Measurements from ENCODE around the gene SPPL2B. TPM values are rescaled to one million over a fixed set of nuclear protein-coding genes. Genes with fewer than 3 reads are reported as not detected.

Gene SPPL2B
- total RNA-seq, 1 donor from 2014 or later: 54.3 TPM

DNA sequence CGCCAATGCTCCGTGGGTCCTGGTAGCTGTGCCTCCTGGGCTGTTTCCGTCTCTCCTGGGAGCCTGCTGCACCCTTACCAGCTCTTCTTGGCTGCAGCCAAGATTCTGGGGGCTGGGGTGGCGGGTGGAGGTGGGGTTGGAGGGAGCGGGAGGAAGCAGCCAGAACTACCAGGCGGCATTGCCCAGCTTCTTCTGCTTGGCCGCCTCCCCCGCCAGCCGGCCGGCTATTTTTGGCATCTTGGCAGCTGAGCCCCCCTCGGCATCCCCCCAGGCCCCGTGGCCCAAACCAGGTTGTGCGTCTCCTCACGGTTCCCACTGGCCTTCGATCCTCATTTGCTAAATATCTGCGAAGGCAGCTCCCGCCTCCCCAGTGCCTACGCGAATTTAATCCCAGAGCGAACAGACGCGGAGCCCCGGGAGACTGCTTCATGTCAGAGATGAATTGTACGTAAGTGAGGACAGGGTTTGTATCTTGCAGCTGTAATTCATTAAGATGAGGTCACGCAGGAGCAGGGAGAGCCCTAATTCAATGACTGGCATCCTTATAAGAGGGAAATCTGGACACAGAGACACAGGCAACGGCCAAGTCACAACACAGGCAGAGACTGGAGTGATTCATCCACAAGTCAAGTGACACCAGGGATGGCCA lies 33.7 kb upstream of the SPPL2B start:
- peak in 1 of 2 donors; percentile 22 for TF ChIP-seq POLR2AphosphoS5 (IDR thresholded peaks at IDR 0.05; ENCODE audit: insufficient read depth in 1 of 2, low read depth in 1 of 2)
- TF ChIP-seq POLR2A (IDR thresholded peaks at IDR 0.05): no peak
- intact Hi-C loops (cut with DNase I): no loop called here
- peaks cover 32% of the 10 kb centered on the region for H3K4me1 ChIP-seq
- peak overlapping the region in 1 of 2 donors; percentile 10 for H3K4me3 ChIP-seq
- H3K9me3 ChIP-seq: no peaks in the 10 kb centered on the region
- no peak for DNase-seq (ENCODE audit: extremely low spot score in 2 of 2)
- H3K27me3 ChIP-seq: peaks cover 8% of the 10 kb centered on the region
- no peak overlapping the region for H3K27ac ChIP-seq
- H3K36me3 ChIP-seq: no peaks in the 10 kb centered on the region

DNA sequence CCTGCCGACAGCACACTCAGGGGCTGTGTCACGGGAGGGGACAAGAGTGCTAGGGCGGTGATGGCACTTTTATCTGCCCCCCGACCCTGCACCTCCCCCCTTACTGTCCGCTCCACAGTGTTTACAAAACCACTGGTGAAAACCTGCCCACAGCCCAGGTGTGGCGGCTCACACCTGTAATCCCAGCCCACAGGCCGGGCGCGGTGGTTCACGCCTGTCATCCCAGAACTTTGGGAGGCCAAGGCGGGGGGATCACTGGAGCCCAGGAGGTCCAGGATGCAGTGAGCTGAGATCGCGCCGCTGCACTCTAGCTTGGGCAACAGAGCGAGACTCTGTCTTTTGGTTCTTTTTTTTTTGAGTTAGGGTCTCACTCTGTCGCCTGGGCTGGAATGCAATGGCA lies 32.3 kb upstream of the SPPL2B start:
- no peaks in the 10 kb centered on the region for H3K27me3 ChIP-seq

DNA sequence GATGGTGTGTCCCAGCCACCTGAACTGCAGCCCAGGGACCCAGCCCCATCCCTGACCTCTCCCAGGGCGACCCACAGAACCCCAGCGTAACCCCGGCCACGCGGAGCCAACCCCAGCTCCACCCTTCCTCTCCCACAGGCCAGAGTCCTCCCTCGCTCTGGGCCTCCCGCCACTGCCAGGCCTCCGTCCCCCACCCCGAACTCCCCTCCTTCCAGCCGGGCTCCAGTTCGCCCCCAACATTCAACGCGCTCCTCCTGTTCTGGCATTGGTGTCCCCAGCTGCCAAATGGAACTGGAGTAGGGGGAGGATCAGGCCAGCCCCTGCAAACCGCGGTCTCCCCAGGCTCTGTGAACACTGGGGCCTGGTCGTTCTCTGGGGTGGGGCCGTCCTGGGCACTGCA lies 28.0 kb upstream of the SPPL2B start:
- no peaks in the 10 kb centered on the region for H3K36me3 ChIP-seq
- no peak overlapping the region for H3K4me3 ChIP-seq
- intact Hi-C loops (cut with DNase I): no loop called here
- peaks cover 11% of the 10 kb centered on the region for H3K4me1 ChIP-seq
- no peaks in the 10 kb centered on the region for H3K9me3 ChIP-seq
- TF ChIP-seq POLR2A (IDR thresholded peaks at IDR 0.05) (no peak), POLR2AphosphoS5 (IDR thresholded peaks at IDR 0.05; ENCODE audit: insufficient read depth in 1 of 2, low read depth in 1 of 2) (no peak)
- TF ChIP-seq, protein P1, sequence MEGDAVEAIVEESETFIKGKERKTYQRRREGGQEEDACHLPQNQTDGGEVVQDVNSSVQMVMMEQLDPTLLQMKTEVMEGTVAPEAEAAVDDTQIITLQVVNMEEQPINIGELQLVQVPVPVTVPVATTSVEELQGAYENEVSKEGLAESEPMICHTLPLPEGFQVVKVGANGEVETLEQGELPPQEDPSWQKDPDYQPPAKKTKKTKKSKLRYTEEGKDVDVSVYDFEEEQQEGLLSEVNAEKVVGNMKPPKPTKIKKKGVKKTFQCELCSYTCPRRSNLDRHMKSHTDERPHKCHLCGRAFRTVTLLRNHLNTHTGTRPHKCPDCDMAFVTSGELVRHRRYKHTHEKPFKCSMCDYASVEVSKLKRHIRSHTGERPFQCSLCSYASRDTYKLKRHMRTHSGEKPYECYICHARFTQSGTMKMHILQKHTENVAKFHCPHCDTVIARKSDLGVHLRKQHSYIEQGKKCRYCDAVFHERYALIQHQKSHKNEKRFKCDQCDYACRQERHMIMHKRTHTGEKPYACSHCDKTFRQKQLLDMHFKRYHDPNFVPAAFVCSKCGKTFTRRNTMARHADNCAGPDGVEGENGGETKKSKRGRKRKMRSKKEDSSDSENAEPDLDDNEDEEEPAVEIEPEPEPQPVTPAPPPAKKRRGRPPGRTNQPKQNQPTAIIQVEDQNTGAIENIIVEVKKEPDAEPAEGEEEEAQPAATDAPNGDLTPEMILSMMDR (IDR thresholded peaks at IDR 0.05): no peak
- H3K27me3 ChIP-seq: no peaks in the 10 kb centered on the region
- no peak for DNase-seq (ENCODE audit: extremely low spot score in 2 of 2)
- H3K27ac ChIP-seq: no peak overlapping the region

More for the DNA sequence above, 32.3 kb upstream of the SPPL2B start:
- peaks cover 19% of the 10 kb centered on the region for H3K4me1 ChIP-seq
- TF ChIP-seq POLR2AphosphoS5 (IDR thresholded peaks at IDR 0.05; ENCODE audit: insufficient read depth in 1 of 2, low read depth in 1 of 2): no peak
- TF ChIP-seq, protein P1 (IDR thresholded peaks at IDR 0.05): no peak
- no peak for TF ChIP-seq POLR2A (IDR thresholded peaks at IDR 0.05)
- intact Hi-C loops (cut with DNase I): no loop called here
- DNase-seq (ENCODE audit: extremely low spot score in 2 of 2): no peak
- H3K4me3 ChIP-seq: no peak overlapping the region
- H3K9me3 ChIP-seq: no peaks in the 10 kb centered on the region
- no peaks in the 10 kb centered on the region for H3K36me3 ChIP-seq
- no peak overlapping the region for H3K27ac ChIP-seq

DNA sequence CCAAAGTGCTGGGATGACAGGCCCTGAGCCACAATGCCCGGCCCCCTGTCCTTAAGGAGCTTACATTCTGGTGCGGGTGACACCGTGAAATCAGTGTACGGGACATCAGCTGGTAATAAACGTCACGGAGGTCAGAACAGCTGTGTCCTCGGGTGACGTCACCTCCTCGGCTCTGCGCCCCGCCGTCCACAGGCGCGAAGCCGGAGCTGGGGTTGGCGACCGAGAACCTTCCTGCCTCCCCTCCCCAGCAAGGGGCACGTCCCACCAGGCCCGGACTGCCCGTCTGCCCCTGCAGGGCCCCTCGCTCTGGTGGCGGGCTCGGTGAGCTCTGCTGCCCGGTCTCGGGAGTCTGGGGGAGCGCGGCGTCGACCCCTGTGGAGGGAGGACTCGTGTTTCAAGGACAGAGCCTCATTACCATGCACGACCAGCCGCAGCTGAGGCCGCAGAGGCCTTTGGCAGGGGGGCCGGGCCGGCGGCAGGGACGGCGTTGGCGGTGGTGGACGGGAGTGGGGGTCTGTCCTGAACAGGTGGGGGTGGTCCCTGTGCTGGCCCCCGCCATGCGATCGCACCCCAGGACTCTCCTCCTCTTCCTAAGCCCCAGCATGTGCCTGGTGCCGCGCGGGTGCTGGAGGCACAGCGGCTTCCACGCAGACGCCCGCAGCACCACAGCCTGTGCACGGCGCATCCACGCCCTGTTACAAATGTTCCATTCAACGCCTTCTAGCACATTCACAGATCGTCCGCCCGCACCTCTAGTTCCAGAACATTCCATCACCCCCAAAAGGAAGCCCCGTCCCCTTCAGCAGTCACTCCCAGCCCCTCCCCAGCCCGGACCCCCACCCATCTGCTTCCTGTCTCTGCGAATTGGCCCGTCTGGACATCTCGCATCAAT lies 25.9 kb upstream of the SPPL2B start:
- Histone ChIP-seq H3K9me3 (no peaks in the 10 kb centered on the region), H3K27ac (no peak overlapping the region), H3K4me1 (peaks cover 11% of the 10 kb centered on the region), H3K4me3 (peak overlapping the region in 1 of 2 donors; percentile 18), H3K36me3 (no peaks in the 10 kb centered on the region), H3K27me3 (no peaks in the 10 kb centered on the region)
- TF ChIP-seq, protein P1 (IDR thresholded peaks at IDR 0.05): no peak
- no peak for TF ChIP-seq POLR2A (IDR thresholded peaks at IDR 0.05)
- no peak for TF ChIP-seq POLR2AphosphoS5 (IDR thresholded peaks at IDR 0.05; ENCODE audit: insufficient read depth in 1 of 2, low read depth in 1 of 2)
- intact Hi-C loops (cut with DNase I): no loop called here
- DNase-seq (ENCODE audit: extremely low spot score in 2 of 2): no peak

DNA sequence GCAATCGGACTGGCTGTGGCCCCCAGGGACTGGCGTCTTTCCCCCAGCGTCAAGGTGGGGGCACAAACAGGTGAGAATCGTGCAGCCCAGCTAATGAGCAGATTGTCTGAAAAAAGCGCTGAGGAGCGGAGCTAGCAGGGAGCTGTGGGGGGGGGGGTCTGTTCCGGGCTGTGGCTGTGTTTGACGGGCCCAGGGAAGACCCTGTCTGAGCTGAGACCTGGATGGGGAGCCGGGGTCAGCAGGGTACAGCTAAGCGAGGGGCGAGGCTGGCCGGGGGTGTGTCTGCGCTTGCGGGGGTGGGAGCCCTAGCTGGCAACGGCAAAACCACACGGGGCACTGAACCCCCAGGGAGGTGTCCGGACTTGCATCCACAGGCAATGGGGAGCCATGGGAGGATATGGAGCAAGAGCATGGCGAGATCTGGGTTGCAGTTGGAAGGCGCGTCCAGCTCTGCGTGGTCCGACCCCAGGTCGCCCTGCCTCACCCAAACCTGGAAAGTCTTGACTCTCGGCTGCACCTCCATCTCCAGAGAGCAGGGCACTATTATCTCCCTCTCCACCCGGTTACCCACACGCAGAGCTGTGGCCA lies 25.2 kb upstream of the SPPL2B start:
- Histone ChIP-seq H3K27ac (no peak overlapping the region), H3K36me3 (no peaks in the 10 kb centered on the region), H3K9me3 (no peaks in the 10 kb centered on the region), H3K4me1 (peaks cover 11% of the 10 kb centered on the region), H3K4me3 (no peak overlapping the region), H3K27me3 (no peaks in the 10 kb centered on the region)
- TF ChIP-seq POLR2AphosphoS5 (IDR thresholded peaks at IDR 0.05; ENCODE audit: insufficient read depth in 1 of 2, low read depth in 1 of 2) (no peak), POLR2A (IDR thresholded peaks at IDR 0.05) (no peak)
- TF ChIP-seq, protein P1 (IDR thresholded peaks at IDR 0.05): no peak
- intact Hi-C loops (cut with DNase I): no loop called here
- DNase-seq (ENCODE audit: extremely low spot score in 2 of 2): no peak
